ENCODE results near the gene RAD50. TPM values are rescaled to one million over a fixed set of nuclear protein-coding genes. Genes with fewer than 3 reads are reported as not detected.

The RAD50 gene
- total and polyA plus RNA-seq, 10 of the 15 experiments (the other 5 are each of a cell fraction or from before 2014, with no cell fraction given) = 12.8 to 68.6 (median 47.0) TPM

GRCh38 chr5:132681983-132682382 lies 125.2 kb downstream of the RAD50 start:
- H3K27me3 ChIP-seq (replicated peaks in 1 of 2; ENCODE audit: control insufficient read depth in 2 of 2, insufficient read depth in 2 of 2, low read length in 1 of 2) = no peaks in the 10 kb centered on the region
- no peak overlapping the region for H3K4me3 ChIP-seq
- no TSS peak for BruUV-seq (replicated peaks)
- no peak overlapping the region for H3K4me2 ChIP-seq (ENCODE audit: control insufficient read depth, insufficient read depth)
- no peak for ATAC-seq
- no peaks in the 10 kb centered on the region for H3K79me2 ChIP-seq (ENCODE audit: control insufficient read depth, insufficient read depth, low read length)
- no peaks in the 10 kb centered on the region for H3K4me1 ChIP-seq (ENCODE audit: control insufficient read depth, insufficient read depth, low read length)
- H3K9me3 ChIP-seq (replicated peaks; ENCODE audit: control insufficient read depth, insufficient read depth, low read length) = no peaks in the 10 kb centered on the region
- ChIA-PET SMC1A (ENCODE audit: uncharacterized antibody, unreplicated experiment) (interaction anchor here (0.9 to 1.6 kb wide), 5 partner anchors 8 to 52 kb away, joined by 3 to 5 read pairs (median 3); no protein-coding TSS in a partner anchor), RAD21 (ENCODE audit: unreplicated experiment) (interaction anchor here (1.2 to 1.5 kb wide), 2 partner anchors 18 to 69 kb away, joined by 3 to 4 read pairs; no protein-coding TSS in a partner anchor), POLR2A (interaction anchor here (0.9 to 1.4 kb wide), 3 partner anchors 9 to 12 kb away, joined by 3 read pairs; no protein-coding TSS in a partner anchor), CTCF (interaction anchor here (0.7 to 1.3 kb wide), 5 partner anchors 12 to 138 kb away, joined by 3 to 4 read pairs (median 3); no protein-coding TSS in a partner anchor)
- intact Hi-C loops (cut with micrococcal nuclease; ENCODE audit: unreplicated experiment) = no loop called here
- no peak overlapping the region for H3K9ac ChIP-seq (ENCODE audit: control insufficient read depth, insufficient read depth, low read length)
- FAIRE-seq = no peak
- 73% methylated on average over 4 of the region's 4 CpGs for WGBS (ENCODE audit: insufficient coverage, insufficient replicate concordance, low lambda C conversion rate, missing lambda C conversion rate)
- H3K27ac ChIP-seq (ENCODE audit: control insufficient read depth, insufficient read depth) = no peak overlapping the region
- in situ Hi-C loops (cut with MboI) = no loop called here
- H3K36me3 ChIP-seq (ENCODE audit: control insufficient read depth in 2 of 2, insufficient read depth in 2 of 2, low read length in 1 of 2) = no peaks in the 10 kb centered on the region
- DNase-seq (ENCODE audit: low read depth, low spot score) = no peak
- H2AFZ ChIP-seq (ENCODE audit: control insufficient read depth, low read depth, low read length) = no peak overlapping the region
- H4K20me1 ChIP-seq (ENCODE audit: control insufficient read depth, insufficient read depth) = no peaks in the 10 kb centered on the region
- TF ChIP-seq ZBTB33 (IDR thresholded peaks at IDR 0.05) (no peak), KAT2A (conservative IDR thresholded peaks at IDR 0.05; ENCODE audit: control insufficient read depth, low read depth, low read length) (no peak), HSF1 (IDR thresholded peaks at IDR 0.05; ENCODE audit: low read depth, low read length) (no peak), MTA3 (IDR thresholded peaks at IDR 0.05; ENCODE audit: borderline replicate concordance, low read length) (no peak), CHD2 (IDR thresholded peaks at IDR 0.05; ENCODE audit: borderline replicate concordance, low read depth, low read length) (no peak), PAX5 (IDR thresholded peaks at IDR 0.05; ENCODE audit: borderline replicate concordance, low read depth, low read length) (no peak), IKZF1 (conservative IDR thresholded peaks at IDR 0.05) (no peak), HCFC1 (IDR thresholded peaks at IDR 0.05; ENCODE audit: low read length) (no peak), EZH2 (IDR thresholded peaks at IDR 0.05; ENCODE audit: borderline replicate concordance, control insufficient read depth, low read depth, low read length) (no peak)
- TF ChIP-seq, protein P1, sequence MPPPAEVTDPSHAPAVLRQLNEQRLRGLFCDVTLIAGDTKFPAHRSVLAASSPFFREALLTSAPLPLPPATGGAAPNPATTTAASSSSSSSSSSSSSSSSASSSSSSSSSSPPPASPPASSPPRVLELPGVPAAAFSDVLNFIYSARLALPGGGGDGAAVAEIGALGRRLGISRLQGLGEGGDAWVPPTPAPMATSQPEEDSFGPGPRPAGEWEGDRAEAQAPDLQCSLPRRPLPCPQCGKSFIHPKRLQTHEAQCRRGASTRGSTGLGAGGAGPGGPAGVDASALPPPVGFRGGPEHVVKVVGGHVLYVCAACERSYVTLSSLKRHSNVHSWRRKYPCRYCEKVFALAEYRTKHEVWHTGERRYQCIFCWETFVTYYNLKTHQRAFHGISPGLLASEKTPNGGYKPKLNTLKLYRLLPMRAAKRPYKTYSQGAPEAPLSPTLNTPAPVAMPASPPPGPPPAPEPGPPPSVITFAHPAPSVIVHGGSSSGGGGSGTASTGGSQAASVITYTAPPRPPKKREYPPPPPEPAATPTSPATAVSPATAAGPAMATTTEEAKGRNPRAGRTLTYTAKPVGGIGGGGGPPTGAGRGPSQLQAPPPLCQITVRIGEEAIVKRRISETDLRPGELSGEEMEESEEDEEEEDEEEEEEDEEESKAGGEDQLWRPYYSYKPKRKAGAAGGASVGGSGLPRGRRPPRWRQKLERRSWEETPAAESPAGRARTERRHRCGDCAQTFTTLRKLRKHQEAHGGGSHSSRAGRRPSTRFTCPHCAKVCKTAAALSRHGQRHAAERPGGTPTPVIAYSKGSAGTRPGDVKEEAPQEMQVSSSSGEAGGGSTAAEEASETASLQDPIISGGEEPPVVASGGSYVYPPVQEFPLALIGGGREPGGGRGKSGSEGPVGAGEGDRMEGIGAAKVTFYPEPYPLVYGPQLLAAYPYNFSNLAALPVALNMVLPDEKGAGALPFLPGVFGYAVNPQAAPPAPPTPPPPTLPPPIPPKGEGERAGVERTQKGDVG (CRISPR knock-in tag; IDR thresholded peaks at IDR 0.05) = no peak
- TF ChIP-seq, protein P2, sequence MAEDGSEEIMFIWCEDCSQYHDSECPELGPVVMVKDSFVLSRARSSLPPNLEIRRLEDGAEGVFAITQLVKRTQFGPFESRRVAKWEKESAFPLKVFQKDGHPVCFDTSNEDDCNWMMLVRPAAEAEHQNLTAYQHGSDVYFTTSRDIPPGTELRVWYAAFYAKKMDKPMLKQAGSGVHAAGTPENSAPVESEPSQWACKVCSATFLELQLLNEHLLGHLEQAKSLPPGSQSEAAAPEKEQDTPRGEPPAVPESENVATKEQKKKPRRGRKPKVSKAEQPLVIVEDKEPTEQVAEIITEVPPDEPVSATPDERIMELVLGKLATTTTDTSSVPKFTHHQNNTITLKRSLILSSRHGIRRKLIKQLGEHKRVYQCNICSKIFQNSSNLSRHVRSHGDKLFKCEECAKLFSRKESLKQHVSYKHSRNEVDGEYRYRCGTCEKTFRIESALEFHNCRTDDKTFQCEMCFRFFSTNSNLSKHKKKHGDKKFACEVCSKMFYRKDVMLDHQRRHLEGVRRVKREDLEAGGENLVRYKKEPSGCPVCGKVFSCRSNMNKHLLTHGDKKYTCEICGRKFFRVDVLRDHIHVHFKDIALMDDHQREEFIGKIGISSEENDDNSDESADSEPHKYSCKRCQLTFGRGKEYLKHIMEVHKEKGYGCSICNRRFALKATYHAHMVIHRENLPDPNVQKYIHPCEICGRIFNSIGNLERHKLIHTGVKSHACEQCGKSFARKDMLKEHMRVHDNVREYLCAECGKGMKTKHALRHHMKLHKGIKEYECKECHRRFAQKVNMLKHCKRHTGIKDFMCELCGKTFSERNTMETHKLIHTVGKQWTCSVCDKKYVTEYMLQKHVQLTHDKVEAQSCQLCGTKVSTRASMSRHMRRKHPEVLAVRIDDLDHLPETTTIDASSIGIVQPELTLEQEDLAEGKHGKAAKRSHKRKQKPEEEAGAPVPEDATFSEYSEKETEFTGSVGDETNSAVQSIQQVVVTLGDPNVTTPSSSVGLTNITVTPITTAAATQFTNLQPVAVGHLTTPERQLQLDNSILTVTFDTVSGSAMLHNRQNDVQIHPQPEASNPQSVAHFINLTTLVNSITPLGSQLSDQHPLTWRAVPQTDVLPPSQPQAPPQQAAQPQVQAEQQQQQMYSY (CRISPR knock-in tag; IDR thresholded peaks at IDR 0.05) = no peak

Measured in GM12878 (cell line).